DND-41 (cell line): ENCODE results near the gene NEGR1.

Experiments
- EZH2 ChIP-seq: IDR thresholded peaks from 3 replicates; pipeline ENCODE4 v1.6.1; 2012; ENCODE audit warnings: borderline replicate concordance, low read depth, mild to moderate bottlenecking, moderate library complexity, low read length, inconsistent platforms; ENCODE audit not compliant: severe bottlenecking
- TF ChIP-seq, protein P1 (sequence below): IDR thresholded peaks from 2 replicates; pipeline ENCODE4 v1.5.1; 2012; ENCODE audit warnings: borderline replicate concordance, low read length, moderate library complexity, mild to moderate bottlenecking; ENCODE audit not compliant: poor library complexity, severe bottlenecking; ENCODE audit errors: extremely low read depth

DNA sequence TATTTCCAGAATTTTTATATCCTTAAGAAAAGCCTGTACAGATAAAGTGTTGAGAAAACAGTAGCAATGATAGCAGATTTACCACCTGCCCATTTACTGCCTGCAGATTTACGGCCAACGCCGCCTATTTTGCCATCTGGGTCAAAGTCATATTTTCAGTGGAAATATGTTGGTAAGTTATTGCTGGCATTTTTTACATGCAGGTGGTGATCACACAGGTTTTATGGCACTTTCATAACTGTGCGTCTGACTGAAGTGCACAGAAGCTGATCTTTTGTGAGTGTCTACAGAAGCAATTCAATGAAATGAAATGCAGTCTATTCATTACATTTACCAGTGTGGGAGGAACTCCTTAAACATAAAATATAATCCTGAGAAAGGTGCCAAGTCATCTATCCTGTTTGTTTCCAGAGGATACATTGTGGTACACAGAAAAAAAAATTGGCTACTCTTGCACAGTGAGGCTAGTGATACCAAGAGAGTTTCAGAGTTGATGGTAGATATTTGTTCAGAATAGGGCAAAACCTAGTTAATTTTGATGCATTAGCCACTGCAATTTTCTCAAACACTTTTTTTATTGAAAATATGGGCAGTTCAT lies 458.5 kb downstream of the NEGR1 start:
- TF ChIP-seq, protein P1, sequence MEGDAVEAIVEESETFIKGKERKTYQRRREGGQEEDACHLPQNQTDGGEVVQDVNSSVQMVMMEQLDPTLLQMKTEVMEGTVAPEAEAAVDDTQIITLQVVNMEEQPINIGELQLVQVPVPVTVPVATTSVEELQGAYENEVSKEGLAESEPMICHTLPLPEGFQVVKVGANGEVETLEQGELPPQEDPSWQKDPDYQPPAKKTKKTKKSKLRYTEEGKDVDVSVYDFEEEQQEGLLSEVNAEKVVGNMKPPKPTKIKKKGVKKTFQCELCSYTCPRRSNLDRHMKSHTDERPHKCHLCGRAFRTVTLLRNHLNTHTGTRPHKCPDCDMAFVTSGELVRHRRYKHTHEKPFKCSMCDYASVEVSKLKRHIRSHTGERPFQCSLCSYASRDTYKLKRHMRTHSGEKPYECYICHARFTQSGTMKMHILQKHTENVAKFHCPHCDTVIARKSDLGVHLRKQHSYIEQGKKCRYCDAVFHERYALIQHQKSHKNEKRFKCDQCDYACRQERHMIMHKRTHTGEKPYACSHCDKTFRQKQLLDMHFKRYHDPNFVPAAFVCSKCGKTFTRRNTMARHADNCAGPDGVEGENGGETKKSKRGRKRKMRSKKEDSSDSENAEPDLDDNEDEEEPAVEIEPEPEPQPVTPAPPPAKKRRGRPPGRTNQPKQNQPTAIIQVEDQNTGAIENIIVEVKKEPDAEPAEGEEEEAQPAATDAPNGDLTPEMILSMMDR = no peak
- TF ChIP-seq EZH2 = no peak
